ENCODE data around the gene PIGB.

The PIGB gene

DNA sequence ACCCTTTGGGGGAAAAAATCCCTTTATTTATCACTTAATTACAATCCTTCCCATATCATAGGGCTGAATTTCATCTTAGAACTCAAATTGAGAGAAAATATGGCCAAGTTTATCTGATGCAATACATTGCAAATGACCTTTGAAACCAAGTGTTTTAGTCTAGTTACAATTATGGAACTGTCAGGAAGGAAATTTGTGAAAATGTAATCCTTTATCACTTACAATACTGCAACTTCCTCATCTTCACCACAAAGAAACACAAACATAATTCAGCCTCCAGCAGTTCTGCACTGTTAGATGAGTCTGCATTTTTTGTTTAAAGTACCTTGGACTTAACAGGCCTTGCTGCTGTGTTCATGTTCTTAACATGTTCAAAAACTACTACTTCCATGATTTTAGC is 84.5 kb downstream of the PIGB start:
- Histone ChIP-seq H3K36me3 (ENCODE audit: control insufficient read depth, insufficient read depth, low read length) (no peaks in the 10 kb centered on the region), H3K4me3 (ENCODE audit: low read length) (no peak overlapping the region), H3K18ac (ENCODE audit: low read length) (no peak overlapping the region), H3K27me3 (ENCODE audit: insufficient read depth, low read length, poor library complexity) (no peaks in the 10 kb centered on the region), H3K4me2 (ENCODE audit: low read length) (no peak overlapping the region), H2AK5ac (ENCODE audit: low read length) (no peak overlapping the region), H3K79me1 (ENCODE audit: low read length) (no peaks in the 10 kb centered on the region), H3K4me1 (ENCODE audit: control insufficient read depth, low read depth, low read length) (no peaks in the 10 kb centered on the region), H4K8ac (ENCODE audit: low read depth, low read length) (no peak overlapping the region), H4K5ac (ENCODE audit: low read length) (no peak overlapping the region), H3K23ac (ENCODE audit: low read length) (no peak overlapping the region), H2BK120ac (ENCODE audit: low read depth, low read length) (no peak overlapping the region), H3K27ac (ENCODE audit: low read depth, low read length) (no peak overlapping the region), H3K56ac (ENCODE audit: low read length) (no peak overlapping the region), H3K79me2 (ENCODE audit: control insufficient read depth, insufficient read depth, low read length) (no peaks in the 10 kb centered on the region), H3K4ac (ENCODE audit: low read depth, low read length) (no peak overlapping the region), H2BK5ac (ENCODE audit: low read length) (no peak overlapping the region), H3K9ac (ENCODE audit: low read length) (no peak overlapping the region), H2BK15ac (replicated peaks; ENCODE audit: low read depth) (no peak overlapping the region)
- no peak for DNase-seq

Measured in mesendoderm (in vitro differentiated cells).